ENCODE measurements around the gene PM20D1. TPM values are rescaled to one million over a fixed set of nuclear protein-coding genes. Genes with fewer than 3 reads are reported as not detected.
"Not testable (repeated sequence)": the region's sequence is repeated elsewhere in the genome, so short reads cannot be mapped to it uniquely, and the experiment has no call there.

The PM20D1 gene
- total RNA-seq, 4 donors from 2014 or later: not detected

- Histone ChIP-seq H3K4me1 (peaks cover 0 to 19% of the 10 kb centered on the region in 2 donors), H3K36me3 (no peaks in the 10 kb centered on the region), H3K27ac (no peak overlapping the region), H3K9me3 (no peaks in the 10 kb centered on the region), H3K27me3 (no peaks in the 10 kb centered on the region), H3K4me3 (no peak overlapping the region)
- no peak for TF ChIP-seq CTCF (IDR thresholded peaks at IDR 0.05 in 4 of 5, conservative IDR thresholded peaks at IDR 0.05 in 1 of 5)
- TF ChIP-seq POLR2A (IDR thresholded peaks at IDR 0.05): no peak
- ATAC-seq (peak; percentile 56 to 78), DNase-seq (peak in 1 of 2 donors; percentile 35)
- in situ Hi-C loops (cut with MboI; ENCODE audit: low sequenced_read_pairs in 4 of 4) (no loop called here), intact Hi-C loops (cut with DNase I; ENCODE audit: low total_unique reads) (no loop called here)
These were observed 22.3 kb downstream of the PM20D1 start for GRCh38 chr1:205827623-205828022.

- DNase-seq (no peak), ATAC-seq (no peak)
- H3K36me3 ChIP-seq: no peaks in the 10 kb centered on the region
- no peak overlapping the region for H3K4me3 ChIP-seq
- in situ Hi-C loops (cut with MboI; ENCODE audit: low sequenced_read_pairs in 4 of 4) (no loop called here), intact Hi-C loops (cut with DNase I; ENCODE audit: low total_unique reads) (no loop called here)
- H3K4me1 ChIP-seq: peaks cover 0 to 17% of the 10 kb centered on the region in 2 donors
- H3K27me3 ChIP-seq: no peaks in the 10 kb centered on the region
- no peaks in the 10 kb centered on the region for H3K9me3 ChIP-seq
- H3K27ac ChIP-seq: no peak overlapping the region
- no peak for TF ChIP-seq POLR2A (IDR thresholded peaks at IDR 0.05)
- TF ChIP-seq CTCF (IDR thresholded peaks at IDR 0.05 in 4 of 5, conservative IDR thresholded peaks at IDR 0.05 in 1 of 5): no peak
These were observed 22.9 kb downstream of the PM20D1 start for GRCh38 chr1:205826995-205827394.

GRCh38 chr1:205826016-205826806 lies 23.7 kb downstream of the PM20D1 start:
- in situ Hi-C loops (cut with MboI; ENCODE audit: low sequenced_read_pairs in 4 of 4): no loop called here
- no peak overlapping the region for H3K4me3 ChIP-seq
- H3K36me3 ChIP-seq: no peaks in the 10 kb centered on the region
- peaks cover 0 to 16% of the 10 kb centered on the region in 2 donors for H3K4me1 ChIP-seq
- DNase-seq (no peak), ATAC-seq (no peak)
- H3K9me3 ChIP-seq: no peaks in the 10 kb centered on the region
- H3K27ac ChIP-seq: no peak overlapping the region
- intact Hi-C loops (cut with DNase I; ENCODE audit: low total_unique reads): no loop called here
- H3K27me3 ChIP-seq: no peaks in the 10 kb centered on the region
- no peak for TF ChIP-seq CTCF (IDR thresholded peaks at IDR 0.05 in 4 of 5, conservative IDR thresholded peaks at IDR 0.05 in 1 of 5)
- no peak for TF ChIP-seq POLR2A (IDR thresholded peaks at IDR 0.05)

- Histone ChIP-seq H3K9me3 (no peaks in the 10 kb centered on the region), H3K27ac (no peak overlapping the region), H3K4me1 (peaks cover 0 to 16% of the 10 kb centered on the region in 2 donors), H3K36me3 (no peaks in the 10 kb centered on the region), H3K27me3 (no peaks in the 10 kb centered on the region), H3K4me3 (no peak overlapping the region)
- in situ Hi-C loops (cut with MboI; ENCODE audit: low sequenced_read_pairs in 4 of 4): no loop called here
- ATAC-seq: no peak
- intact Hi-C loops (cut with DNase I; ENCODE audit: low total_unique reads): no loop called here
- no peak for DNase-seq
- TF ChIP-seq CTCF (IDR thresholded peaks at IDR 0.05 in 4 of 5, conservative IDR thresholded peaks at IDR 0.05 in 1 of 5): no peak
- TF ChIP-seq POLR2A (IDR thresholded peaks at IDR 0.05): no peak
These were observed 25.8 kb downstream of the PM20D1 start for GRCh38 chr1:205824180-205824579.

GRCh38 chr1:205823260-205823659 lies 26.7 kb downstream of the PM20D1 start:
- H3K4me3 ChIP-seq; ATAC-seq; in situ Hi-C loops (cut with MboI; ENCODE audit: low sequenced_read_pairs in 4 of 4); DNase-seq; H3K9me3 ChIP-seq; H3K36me3 ChIP-seq; H3K27me3 ChIP-seq; intact Hi-C loops (cut with DNase I; ENCODE audit: low total_unique reads); H3K27ac ChIP-seq: not testable (repeated sequence)
- H3K4me1 ChIP-seq: peaks cover 0 to 16% of the 10 kb centered on the region in 2 donors

Measured in gastrocnemius medialis (tissue), 4 donors.